ENCODE measurements around the gene SRC. TPM values are rescaled to one million over a fixed set of nuclear protein-coding genes. Genes with fewer than 3 reads are reported as not detected.

Gene SRC
- total RNA-seq, 1 donor from 2014 or later, result 5.0 TPM

DNA sequence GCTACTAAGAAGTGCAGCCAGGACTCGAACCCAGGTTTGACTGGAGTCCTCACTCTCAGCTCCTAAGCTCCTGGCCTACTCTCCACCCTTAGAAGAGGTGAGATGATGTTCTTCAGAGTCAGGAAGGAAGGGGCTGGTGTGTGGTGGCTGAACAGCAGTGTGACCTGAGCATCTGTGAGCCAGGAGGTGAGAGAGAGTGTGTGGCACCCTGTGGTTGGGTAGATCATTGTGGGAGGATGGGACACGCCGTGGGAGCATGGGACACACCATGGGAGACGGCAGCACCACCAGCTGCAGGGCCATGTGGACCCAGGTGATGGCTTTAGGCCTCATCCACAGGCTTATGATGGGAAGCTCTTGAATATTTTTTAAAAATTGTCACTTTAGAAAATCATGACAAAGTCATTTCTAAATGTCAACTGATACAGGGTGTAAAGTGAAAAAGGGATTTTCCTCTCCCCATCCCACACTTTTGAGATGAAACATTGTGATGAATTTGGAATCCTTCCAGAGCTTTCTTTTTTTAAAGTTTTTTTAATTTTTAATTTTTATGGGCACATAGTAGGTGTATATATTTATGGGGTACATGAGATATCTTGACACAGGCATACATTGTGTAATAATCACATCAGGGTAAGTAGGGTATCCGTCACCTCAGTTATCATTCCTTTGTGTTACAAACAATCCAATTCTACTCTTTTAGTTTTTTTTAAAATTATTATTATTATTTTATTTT is 31.6 kb downstream of the SRC start:
- intact Hi-C loops (cut with DNase I), result no loop called here
- no peak for DNase-seq (ENCODE audit: low spot score)

DNA sequence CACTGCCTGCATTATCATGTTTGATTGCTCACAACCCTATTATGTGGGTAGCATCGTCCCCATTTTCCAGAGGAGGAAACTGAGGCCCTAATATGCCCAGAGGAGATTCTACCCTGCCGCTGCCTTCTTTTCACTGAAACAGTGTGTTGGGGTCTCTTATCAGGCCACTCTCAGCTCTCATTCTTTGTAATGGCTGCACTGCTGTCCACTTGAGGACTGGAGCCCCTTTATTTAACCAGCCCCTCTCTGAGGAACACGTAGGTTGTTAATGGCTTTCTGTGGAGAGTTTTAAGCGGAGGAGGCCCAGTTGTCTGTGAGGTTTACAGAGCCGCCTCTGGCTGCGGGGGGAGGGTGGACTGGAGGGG is 32.5 kb downstream of the SRC start:
- intact Hi-C loops (cut with DNase I), result no loop called here
- DNase-seq (ENCODE audit: low spot score), result no peak

GRCh38 chr20:37378785-37379598 is 33.1 kb downstream of the SRC start:
- no peak for DNase-seq (ENCODE audit: low spot score)
- intact Hi-C loops (cut with DNase I), result no loop called here

- intact Hi-C loops (cut with DNase I), result loop anchor here (10.0 kb wide), 1 partner anchor 185 kb away; no protein-coding TSS in a partner anchor
- DNase-seq (ENCODE audit: low spot score), result no peak
Observed at GRCh38 chr20:37379967-37380828, 34.3 kb downstream of the SRC start.

DNA sequence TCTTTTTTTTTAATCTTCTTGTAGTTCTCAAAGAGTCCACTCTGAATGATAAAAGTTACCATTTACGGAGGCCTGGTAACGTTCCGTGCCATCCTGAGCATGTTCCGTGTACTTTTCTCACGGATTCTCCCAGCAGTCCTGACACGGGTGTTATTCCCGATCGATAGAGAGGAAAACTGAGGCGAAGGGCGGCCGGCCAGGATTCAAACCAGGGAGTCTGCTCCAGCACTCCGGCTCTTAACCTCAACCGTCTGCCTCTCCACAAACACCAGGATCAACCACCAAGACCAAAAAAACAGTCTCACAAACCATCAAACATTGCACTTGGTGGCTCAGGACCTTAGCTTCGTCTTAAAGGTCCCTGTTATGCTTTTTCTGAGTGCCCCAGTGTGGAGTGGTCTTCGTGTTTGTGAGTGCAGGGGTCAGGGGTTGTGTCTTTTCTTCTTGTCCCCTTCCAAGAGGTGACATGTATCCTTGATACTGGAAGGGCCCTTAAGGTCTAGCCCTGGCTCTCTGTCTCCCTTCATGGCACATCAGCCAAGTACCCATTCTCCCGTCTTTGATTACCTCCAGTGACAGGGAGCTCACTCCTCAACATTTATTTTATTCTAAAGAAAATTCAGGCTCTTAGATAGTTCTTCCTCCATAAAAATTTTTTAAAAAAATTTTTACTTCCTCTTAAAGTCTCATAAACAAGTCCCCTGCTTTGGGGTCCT is 35.1 kb downstream of the SRC start:
- intact Hi-C loops (cut with DNase I), result loop anchor here (10.0 kb wide), 1 partner anchor 186 kb away; no protein-coding TSS in a partner anchor
- no peak for DNase-seq (ENCODE audit: low spot score)

DNA sequence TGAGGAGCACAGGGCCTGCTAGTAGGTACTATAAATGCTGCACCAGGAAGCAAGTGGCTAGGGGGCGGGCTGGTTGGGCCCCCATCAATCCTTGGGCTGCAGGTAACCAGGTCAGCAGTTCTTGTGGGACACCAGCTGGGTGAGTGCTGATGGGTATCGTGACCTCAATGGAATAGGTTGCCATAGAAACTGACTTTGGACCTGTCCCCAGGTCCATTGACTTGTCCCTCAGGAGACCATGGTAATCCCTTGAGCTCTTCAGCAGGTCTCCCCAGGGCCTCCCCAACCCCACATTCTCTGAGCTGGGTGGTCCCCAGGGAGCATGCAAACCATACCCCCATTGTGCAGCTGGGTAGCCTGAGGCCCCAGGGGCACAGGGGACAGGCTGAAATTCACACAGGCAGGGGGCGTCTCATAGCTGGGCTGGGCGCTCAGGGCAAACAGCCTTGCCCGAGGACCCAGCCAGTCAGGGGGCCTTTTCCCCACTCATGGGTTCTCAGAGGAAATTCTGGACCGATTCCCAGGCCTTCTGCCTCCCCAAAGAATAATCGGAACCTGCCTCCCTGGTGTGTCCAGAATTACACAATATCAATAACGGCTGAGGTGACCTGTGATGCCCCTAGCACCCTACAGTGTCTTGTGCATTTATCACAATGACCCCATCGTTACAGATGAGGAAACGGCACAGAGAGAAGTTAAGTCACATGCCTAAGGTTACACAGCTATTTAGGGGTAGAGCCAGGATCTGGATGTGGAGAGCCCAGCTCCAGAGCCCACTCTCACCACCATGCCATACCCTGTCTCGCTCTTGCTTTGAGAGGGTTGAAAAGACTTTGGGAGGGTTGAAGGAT is 35.9 kb downstream of the SRC start:
- DNase-seq (ENCODE audit: low spot score), result no peak
- intact Hi-C loops (cut with DNase I), result loop anchor here (10.0 kb wide), 1 partner anchor 187 kb away; no protein-coding TSS in a partner anchor

- intact Hi-C loops (cut with DNase I), result loop anchor here (10.0 kb wide), 1 partner anchor 188 kb away; no protein-coding TSS in a partner anchor
Observed at GRCh38 chr20:37382482-37383120, 36.7 kb downstream of the SRC start.

GRCh38 chr20:37383229-37383989 is 37.5 kb downstream of the SRC start:
- intact Hi-C loops (cut with DNase I), result loop anchor here (10.0 kb wide), 1 partner anchor 189 kb away; no protein-coding TSS in a partner anchor
- DNase-seq (ENCODE audit: low spot score), result no peak

More at GRCh38 chr20:37382482-37383120, 36.7 kb downstream of the SRC start:
- no peak for DNase-seq (ENCODE audit: low spot score)

DNA sequence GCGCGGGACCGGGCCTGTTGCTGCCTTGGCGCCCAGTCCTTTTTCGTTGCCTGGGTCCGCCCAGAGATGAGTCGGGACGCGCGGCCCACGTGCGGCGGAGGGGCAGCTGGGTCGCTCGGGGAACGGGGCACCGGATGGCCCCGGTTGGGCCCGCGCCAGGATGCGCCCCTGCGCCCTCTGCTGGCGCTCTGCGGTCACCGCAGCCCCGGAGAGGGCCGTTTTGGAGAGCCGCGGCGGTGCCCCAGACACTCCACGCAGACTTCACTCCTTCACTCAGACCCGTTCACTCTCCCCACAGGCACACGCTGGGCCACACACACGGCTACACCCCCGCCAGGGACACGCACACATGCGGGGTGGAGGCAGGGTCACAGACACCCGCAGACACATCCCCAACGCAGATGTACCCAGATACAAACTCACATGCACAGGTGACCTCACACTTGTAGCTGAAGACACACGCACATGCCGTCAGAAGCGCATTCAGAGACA is 38.8 kb downstream of the SRC start:
- DNase-seq (ENCODE audit: low spot score), result no peak

GRCh38 chr20:37385176-37385575 is 39.2 kb downstream of the SRC start:
- no peak for DNase-seq (ENCODE audit: low spot score)
- intact Hi-C loops (cut with DNase I), result loop anchor here (2.0 to 10.0 kb wide), 3 partner anchors 108 to 190 kb away; partner anchors contain the start of gene BLCAP

More for the DNA sequence above, 38.8 kb downstream of the SRC start:
- intact Hi-C loops (cut with DNase I), result loop anchor here (2.0 to 10.0 kb wide), 3 partner anchors 108 to 190 kb away; partner anchors contain the start of gene BLCAP

DNA sequence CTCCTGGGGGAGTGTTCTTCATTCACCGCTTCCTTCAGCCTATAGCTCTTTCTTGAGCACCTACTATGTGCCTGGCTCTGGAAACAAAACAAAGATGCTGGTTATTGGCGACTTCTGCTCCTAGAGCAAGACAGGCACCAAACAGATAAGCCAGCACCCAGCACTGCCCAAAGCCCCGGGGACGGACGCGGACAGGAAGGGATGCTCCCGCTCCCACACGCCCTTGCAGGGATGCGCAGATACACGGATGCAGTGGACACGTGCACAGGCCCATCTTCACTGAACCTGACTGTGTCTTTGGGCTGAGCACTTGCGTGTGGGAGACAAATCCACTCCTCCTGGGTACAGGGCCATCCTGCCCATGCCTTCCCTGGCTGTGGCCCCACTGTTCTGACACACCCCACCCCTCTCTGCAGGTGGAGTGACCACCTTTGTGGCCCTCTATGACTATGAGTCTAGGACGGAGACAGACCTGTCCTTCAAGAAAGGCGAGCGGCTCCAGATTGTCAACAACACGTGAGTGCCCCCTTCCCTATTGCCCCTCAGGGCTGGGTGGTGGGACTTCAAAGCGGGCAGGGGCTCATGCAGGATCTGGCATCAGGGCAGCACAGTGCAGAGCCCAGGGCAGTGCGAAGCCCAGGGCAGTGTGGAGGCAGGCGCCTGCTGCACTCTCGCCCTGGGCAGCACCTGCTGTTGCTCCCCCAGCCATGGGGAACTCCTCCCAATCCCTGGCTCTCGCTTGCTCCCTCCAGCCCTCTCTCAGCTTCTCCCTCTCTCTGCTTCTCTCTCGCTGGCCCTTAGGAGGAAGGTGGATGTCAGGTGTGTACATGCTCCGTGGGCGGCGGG is 39.9 kb downstream of the SRC start:
- no peak for DNase-seq (ENCODE audit: low spot score)
- intact Hi-C loops (cut with DNase I), result loop anchor here (2.0 to 10.0 kb wide), 3 partner anchors 109 to 191 kb away; partner anchors contain the start of gene BLCAP

DNA sequence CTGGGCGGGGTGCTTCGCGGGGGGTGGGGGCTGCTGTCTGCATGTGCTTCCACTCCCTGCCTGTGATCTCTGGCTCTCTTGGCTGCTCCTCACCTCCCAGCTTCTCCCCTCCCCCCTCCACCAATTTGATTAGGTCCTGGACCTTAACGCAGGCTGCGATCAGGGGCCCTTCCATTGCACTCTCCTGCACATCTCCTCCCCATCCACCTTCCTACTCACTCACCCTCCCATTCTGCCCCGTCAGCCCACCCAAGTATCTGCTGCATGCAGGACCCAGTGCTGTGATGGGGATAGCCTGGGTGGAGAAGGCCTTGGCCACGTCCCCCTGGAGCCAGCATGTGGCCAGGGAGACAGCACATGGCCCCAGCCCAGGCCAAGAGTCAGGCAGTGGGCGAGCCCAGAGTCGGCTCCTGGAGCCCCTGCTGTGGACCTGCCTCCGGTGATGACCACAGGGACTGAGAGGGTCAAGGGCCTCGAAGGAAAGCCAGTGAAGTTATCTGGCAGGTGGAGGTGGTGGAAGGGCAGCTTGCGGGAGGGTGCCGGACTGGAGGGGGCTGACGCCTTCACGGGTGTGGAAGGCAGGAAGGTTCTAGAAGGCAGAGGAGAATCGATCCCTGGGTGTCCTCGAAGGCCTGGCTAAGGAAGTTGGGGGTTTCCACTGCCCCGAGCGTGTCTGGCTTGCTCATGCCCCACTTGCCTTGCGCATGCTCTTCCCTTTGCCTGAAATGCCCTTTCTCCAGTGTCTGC is 40.7 kb downstream of the SRC start:
- intact Hi-C loops (cut with DNase I), result loop anchor here (5.0 to 10.0 kb wide), 2 partner anchors 141 to 192 kb away; partner anchors contain the start of gene BLCAP
- no peak for DNase-seq (ENCODE audit: low spot score)

GRCh38 chr20:37387519-37388269 is 41.8 kb downstream of the SRC start:
- intact Hi-C loops (cut with DNase I), result loop anchor here (5.0 to 10.0 kb wide), 2 partner anchors 140 to 193 kb away; partner anchors contain the start of gene BLCAP
- no peak for DNase-seq (ENCODE audit: low spot score)

DNA sequence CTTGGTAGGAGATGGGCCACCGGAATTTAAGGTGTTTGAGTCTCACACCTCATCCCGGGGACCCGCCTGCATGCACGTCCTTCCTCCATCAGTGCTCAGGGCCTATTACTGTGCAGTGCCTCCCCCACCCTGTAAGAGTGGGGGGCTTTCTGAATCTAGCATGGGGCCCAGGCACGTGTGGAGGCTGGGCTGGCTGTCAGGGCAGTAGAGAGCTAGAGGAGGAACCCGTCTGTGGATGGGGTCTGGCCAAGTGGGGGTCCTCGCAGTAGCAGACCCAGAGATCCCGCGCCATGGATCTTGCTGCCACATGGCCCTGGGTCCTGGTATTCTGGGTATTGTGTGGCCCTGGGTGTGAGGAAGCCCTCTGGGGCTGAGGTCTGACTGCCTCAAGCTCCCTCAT is 42.9 kb downstream of the SRC start:
- intact Hi-C loops (cut with DNase I), result loop anchor here (5.0 to 10.0 kb wide), 2 partner anchors 138 to 194 kb away; partner anchors contain the start of gene BLCAP
- DNase-seq (ENCODE audit: low spot score), result no peak
